ENCODE measurements around the gene CDH1.

The CDH1 gene

DNA sequence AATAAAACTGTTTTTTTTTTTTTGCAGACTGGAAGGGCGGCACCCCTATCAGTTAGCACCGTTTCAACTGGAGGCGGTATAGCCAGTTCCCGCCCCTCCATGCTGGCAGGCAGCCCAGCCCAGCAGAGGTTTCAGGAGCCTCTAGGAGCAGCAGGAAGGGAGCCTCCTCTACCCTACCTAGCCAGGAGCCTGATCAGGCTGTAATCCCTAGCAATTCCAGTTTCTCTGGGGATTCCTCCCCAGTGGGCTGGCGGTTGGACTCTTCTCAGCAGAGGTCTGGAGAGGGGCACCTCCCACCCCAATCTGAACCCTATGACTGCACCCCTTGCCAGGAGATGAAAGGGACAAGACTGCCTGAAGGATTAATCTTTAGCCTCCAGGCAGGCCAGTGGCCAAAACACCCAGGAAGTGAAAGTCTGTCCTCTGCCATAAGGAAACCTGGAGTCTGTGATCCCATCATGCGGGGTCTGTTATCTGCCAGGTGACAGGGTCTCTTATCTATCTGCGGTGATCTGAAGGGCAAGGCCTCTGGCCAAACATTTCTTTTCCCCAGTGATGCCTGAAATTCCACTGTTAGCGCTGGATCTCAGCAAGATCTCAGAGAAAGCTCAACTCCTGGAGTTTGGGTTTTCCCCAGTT lies 4.9 kb upstream of the CDH1 start:
- DNase-seq, result peak; percentile 42 to 68

- no peak for DNase-seq
Observed at GRCh38 chr16:68732741-68733399, 4.2 kb upstream of the CDH1 start.

DNA sequence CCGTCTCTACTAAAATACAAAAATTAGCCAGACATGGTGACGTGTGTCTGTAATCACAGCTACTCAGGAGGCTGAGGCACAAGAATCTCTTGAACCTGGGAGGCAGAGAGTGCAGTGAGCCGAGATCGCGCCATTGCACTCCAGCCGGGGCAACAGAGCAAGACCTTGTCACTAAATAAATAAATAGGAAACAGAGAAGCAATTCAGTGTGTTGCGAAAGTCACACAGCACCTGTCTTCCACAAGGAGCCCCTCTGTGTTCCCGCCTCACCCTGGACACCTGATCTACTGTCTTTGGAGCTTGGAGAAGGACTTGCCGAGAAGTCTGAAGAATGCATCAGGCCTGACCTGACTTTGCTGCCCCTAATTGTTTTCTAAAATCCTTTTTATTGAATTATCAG lies 3.5 kb upstream of the CDH1 start:
- no peak for DNase-seq

DNA sequence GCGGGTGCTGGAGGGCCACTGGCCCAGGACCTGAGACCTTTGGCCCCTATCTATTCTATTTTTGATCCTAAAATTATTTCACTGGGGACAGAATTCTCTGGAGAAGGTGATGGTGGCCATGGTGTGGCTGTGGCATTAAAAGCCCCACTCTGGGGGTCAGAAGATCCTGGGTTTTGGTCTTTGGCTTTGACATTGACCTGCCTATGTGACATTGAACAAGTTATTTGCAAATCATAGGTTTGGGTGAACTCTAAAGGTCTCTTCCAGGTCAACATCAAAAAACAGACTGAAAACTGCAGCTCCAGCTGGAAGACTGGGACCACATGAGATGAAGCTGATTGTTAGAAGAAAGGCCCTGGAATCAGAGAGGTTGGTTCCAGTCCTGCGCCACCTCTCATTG lies 2.3 kb upstream of the CDH1 start:
- DNase-seq, result no peak

DNA sequence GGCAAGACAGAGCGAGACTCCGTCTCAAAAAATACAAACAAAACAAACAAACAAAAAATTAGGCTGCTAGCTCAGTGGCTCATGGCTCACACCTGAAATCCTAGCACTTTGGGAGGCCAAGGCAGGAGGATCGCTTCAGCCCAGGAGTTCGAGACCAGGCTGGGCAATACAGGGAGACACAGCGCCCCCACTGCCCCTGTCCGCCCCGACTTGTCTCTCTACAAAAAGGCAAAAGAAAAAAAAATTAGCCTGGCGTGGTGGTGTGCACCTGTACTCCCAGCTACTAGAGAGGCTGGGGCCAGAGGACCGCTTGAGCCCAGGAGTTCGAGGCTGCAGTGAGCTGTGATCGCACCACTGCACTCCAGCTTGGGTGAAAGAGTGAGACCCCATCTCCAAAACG lies 531 bp upstream of the CDH1 start:
- no peak for DNase-seq

DNA sequence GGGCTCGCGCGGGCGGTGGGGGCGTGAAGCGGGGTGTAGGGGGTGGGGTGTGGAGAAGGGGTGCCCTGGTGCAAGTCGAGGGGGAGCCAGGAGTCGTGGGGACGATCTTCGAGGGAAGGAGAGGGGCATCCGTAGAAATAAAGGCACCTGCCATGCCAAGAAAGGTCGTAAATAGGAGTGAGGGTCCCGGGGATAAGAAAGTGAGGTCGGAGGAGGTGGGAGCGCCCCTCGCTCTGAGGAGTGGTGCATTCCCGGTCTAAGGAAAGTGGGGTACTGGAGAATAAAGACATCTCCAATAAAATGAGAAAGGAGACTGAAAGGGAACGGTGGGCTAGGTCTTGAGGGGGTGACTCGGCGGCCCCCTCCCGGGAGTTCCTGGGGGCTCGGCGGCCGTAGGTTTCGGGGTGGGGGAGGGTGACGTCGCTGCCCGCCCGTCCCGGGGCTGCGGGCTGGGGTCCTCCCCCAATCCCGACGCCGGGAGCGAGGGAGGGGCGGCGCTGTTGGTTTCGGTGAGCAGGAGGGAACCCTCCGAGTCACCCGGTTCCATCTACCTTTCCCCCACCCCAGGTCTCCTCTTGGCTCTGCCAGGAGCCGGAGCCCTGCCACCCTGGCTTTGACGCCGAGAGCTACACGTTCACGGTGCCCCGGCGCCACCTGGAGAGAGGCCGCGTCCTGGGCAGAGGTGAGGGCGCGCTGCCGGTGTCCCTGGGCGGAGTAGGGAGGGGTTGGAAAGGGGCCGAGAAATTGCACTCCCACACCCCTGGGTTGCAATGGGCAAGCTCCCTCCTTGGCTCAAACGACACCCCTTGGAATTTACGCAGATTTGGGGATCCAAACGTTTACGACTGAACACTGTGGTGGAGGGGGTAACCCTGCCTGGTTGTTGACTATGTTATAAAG lies 888 bp downstream of the CDH1 start:
- peak; percentile 8 to 17 for DNase-seq

GRCh38 chr16:68739964-68740627 lies 3.0 kb downstream of the CDH1 start:
- no peak for DNase-seq

GRCh38 chr16:68740628-68741346 lies 3.7 kb downstream of the CDH1 start:
- DNase-seq, result no peak

GRCh38 chr16:68743664-68744063 lies 6.6 kb downstream of the CDH1 start:
- no peak for DNase-seq

DNA sequence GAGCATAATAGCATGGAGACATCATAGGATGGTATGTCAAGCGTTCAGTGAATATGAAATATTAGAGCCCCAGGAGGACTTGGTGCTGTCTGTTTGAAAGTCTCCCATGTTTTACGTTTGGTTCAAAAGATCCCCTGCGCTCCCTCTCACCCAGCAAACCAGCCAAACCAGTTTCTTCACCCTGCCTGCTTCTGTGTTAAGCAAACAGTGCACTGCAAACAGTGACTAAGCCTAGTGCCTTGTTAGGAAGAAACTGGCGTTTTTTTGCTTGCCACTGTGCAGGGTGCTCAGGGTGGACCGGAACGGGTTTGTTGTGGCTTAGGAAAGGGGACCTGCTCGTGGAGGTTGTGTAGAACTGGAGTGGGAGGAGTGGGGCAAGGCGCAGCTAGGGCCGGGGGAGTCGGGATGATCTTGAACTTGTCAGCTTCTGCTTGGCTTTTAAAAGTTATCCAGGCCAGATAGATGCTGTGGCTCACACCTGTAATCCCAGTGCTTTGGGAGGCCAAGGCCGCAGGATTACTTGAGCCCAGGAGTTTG lies 7.7 kb downstream of the CDH1 start:
- DNase-seq, result peak; percentile 73 to 92

DNA sequence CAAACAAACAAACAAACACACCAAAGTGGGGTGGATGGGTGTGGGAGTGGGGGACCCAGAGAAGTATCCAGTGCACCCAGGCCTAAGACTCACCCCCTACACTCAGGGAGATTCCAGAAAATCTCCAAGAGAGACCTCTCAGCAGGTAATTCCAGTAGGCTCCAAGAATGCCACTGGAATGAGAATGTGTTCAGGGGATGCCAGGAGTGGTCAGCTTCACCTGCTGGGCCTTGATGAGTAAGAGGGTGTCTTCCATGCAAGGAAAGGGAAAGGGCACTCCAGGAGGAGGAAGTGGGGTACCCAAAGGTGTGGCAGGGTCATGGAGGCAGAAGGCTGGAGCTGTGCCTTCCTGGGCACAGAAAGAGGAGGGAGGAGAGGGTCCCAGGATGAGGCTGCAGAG lies 9.9 kb downstream of the CDH1 start:
- no peak for DNase-seq

- no peak for DNase-seq
Observed at GRCh38 chr16:68749432-68749831, 12.3 kb downstream of the CDH1 start.

- no peak for DNase-seq
Observed at GRCh38 chr16:68750193-68750695, 13.2 kb downstream of the CDH1 start.

- no peak for DNase-seq
Observed at GRCh38 chr16:68751160-68751559, 14.1 kb downstream of the CDH1 start.

DNA sequence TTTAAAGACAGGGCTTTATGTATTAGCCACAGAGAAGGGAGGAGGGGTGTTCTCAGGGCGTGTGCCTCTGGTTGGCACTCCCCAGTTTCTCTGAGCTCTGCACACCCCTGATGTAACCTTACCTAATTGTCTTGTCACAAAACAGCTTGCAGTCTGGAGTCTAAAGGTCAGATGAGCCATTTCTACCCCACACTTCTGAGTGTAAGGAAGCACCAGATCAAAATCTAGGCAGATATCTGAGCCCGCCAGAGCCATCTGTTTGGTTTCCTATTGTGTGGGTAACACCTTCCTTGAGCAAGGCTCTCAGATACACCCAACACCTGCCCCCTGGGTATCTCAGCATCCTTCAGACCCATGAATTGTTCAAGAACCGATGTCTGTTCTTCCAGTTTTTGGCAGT lies 15.5 kb downstream of the CDH1 start:
- DNase-seq, result no peak

GRCh38 chr16:68754084-68754792 lies 17.1 kb downstream of the CDH1 start:
- DNase-seq, result no peak

DNA sequence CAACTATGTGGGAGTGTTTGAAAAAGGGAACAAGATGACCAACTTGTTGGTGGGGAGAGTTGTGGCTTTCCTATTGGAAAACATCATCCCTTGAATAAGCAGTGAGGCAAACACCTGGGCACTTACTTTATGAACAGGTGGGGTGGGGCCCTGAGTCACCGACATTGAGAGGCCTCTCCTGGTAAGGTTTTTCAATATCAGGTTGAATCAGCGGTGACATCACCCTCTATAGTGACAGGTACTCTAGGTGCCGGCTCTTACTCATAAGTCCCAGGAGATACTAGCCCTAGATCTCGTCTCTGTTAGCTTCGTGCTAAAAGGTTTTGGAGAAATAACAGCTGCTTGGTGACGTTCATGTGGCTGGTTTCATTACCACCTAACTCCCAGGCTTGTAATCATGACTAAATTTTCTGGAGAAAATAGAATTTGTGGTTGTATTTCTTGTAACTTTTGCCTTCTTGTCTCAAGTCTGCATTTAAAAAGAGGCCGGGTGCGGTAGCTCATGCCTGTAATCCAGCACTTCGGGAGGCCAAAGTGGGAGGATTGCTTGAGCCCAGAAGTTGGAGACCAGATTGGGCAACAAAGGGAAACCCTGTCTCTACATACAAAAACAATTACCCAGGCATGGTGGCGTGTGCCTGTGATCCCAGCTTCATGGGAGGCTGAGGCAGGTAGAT lies 19.3 kb downstream of the CDH1 start:
- DNase-seq, result peak; percentile 6 to 38

GRCh38 chr16:68757625-68757935 lies 20.5 kb downstream of the CDH1 start:
- no peak for DNase-seq

DNA sequence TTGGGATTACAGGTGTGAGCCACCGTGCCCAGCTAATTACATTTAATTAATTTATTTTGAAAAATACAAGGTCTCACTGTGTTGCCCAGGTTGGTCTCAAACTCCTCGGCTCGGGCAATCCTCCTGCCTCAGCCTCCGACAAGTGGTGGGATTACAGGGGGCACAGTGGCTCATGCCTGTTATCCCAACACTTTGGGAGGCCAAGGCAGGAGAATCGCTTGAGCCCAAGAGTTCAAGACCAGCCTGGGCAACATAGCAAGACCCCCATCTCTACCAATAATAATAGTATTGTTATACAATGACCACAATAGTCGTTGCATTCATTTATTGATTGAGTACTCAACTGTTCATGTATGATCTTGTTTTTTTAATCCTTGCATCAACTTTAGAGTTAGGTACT lies 22.0 kb downstream of the CDH1 start:
- DNase-seq, result no peak

- no peak for DNase-seq
Observed at GRCh38 chr16:68760671-68761275, 23.7 kb downstream of the CDH1 start.

Measured in NCI-H2081 (cell line).